GM15510 (cell line): ENCODE results near the gene CRYGA.

Source experiments
- POLR2A ChIP-seq: IDR thresholded peaks from 3 replicates; pipeline ENCODE4 v1.6.1; 2011; ENCODE audit warnings: borderline replicate concordance; ENCODE audit not compliant: insufficient read length; ENCODE audit errors: extremely low read depth

Gene CRYGA

GRCh38 chr2:208182835-208183234, 19.4 kb upstream of the CRYGA start:
- no peak for TF ChIP-seq POLR2A

GRCh38 chr2:208179028-208179609, 15.7 kb upstream of the CRYGA start:
- no peak for TF ChIP-seq POLR2A

- TF ChIP-seq POLR2A = no peak
Measured at GRCh38 chr2:208175840-208176153, 12.4 kb upstream of the CRYGA start.

DNA sequence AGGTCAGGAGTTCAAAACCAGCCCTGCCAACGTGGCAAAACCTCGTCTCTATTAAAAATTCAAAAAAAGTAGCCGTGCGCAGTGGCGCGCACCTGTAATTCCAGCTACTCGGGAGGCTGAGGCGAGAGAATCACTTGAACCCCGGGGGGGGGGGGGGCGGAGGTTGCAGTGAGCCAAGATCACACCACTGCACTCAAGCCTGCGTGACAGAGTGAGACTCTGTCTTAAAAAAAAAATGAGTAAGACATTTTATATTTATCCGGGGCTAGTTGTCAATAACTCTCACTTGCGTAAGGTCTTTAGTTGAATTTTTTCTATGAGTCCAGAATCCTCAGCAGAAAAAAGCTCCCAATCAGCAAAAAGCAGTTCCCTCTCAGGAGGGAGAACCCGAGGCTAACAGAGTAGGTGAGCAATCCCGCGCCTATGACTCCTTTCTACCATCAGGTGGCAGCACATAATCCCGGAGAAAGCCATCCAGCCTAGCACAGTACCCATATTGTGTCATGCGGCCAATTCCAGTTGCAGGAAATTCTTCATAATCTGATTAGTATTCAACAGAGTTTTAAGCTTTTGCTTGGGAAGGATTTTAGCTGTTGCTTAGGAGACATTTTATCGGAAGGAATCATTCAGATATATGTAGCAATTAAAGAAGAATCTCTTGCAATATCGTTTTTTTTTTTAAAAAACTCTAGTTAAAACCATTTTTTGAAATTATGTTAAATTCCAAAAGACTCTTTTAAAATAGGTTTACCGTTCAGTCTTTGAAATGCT, 11.9 kb upstream of the CRYGA start:
- no peak for TF ChIP-seq POLR2A

GRCh38 chr2:208174144-208174543, 10.8 kb upstream of the CRYGA start:
- no peak for TF ChIP-seq POLR2A

DNA sequence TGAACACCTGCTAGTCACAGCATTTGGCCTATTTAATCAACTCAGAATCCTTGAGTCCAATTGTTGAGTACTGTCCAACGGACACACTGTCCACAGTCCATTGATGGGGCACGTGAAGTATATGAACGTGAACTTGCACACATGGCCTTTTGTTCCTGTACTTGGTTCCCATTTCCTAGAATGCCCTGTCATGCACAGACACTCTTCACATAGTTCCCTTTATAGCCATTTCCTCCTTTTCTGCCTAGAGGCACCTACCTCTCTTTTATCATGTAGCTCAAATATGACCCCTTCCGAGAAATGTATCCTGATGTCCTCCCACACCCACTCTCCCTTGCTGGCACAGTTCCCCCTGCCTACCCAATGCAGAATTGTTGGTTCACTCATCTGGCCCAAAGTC, 8.7 kb upstream of the CRYGA start:
- TF ChIP-seq POLR2A = no peak

DNA sequence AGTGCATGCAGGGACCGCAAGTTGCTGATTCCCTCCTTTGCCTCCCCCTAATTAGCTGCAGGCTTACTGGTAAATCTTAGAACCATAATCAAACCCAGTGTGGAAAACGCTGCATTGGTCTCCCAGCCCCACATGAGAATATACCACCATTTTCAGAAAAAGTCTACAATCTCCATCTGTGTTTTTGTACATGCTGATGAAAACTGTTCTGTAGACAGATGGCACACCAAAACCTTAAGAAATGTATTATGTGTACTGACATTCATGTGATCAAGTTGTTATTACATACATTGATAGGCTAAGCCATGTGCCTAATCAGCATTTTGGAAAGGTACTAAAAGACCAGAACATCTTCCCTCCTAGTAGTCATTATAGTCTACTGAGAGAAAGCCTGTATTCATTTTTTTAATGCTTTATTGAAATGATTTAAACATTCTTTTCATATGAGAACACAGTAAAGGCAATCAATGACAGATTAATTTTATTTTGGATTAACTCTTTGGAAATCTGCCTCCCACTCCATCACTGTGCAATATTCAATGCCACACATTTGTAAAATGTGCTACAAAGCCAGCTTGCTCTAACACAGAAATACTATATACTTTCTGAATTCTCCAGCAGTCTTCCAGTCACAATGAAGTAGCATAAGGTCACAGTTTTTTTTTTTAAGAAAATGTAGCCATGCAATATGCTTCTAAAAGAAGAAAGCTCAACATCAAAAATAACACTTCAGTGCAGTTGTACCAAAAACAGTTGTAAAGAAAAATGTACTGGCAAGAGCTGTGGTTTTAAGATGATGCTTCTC, 1.8 kb upstream of the CRYGA start:
- no peak for TF ChIP-seq POLR2A

DNA sequence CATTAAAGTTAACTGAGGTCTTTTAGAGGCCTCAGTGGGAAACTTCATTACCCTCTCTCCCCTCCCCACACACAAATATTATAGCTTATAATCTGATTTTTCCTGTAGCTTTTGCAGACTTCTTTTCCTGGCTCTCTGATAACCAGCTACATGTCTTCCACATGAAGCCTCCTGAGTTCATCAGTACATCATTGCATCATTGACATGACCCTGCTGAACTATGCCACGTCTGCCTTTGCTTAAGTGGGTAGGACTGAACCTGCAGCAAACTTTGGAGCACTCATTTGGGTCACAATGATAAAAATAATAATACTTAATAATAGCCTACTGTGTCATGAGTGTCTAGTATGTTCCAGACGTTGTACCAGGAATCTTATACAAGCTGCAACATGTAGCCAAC, 7.0 kb downstream of the CRYGA start:
- no peak for TF ChIP-seq POLR2A

DNA sequence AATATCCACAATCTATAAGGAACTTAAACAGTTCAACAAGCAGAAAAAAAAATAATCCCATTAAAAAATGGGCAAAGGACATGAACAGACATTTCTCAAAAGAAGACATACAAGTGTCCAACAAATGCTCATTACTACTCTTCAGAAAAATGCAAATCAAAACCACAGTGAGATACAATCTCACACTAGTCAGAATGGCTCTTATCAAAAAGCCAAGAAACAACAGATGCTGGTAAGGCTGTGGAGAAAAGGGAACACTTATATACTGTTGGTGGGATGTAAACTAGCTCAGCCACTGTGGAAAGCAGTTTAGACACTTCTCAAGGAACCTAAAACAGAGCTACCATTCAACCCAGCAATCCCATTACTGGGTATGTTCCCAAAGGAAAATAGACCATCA, 10.2 kb downstream of the CRYGA start:
- no peak for TF ChIP-seq POLR2A

GRCh38 chr2:208150956-208151355, 12.4 kb downstream of the CRYGA start:
- TF ChIP-seq POLR2A = no peak

DNA sequence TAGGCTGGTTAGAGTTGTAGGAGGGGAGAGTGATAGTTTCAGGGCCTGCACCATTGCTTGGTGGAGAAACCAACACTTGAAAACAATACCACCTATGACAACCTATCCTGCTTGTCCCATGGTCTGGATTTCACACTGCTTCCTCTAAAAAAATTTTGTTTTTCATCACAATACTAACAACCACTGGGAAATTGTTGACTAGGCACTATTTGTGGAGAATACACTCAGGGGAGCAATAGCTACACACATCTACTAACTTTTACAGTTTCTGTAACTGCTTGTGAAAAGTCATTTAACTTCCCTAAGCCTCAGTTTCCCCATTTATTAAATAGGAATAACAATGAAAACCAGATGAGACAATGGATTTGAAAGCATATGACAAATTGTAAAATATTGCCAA, 13.3 kb downstream of the CRYGA start:
- no peak for TF ChIP-seq POLR2A

- no peak for TF ChIP-seq POLR2A
Measured at GRCh38 chr2:208148803-208149202, 14.6 kb downstream of the CRYGA start.

DNA sequence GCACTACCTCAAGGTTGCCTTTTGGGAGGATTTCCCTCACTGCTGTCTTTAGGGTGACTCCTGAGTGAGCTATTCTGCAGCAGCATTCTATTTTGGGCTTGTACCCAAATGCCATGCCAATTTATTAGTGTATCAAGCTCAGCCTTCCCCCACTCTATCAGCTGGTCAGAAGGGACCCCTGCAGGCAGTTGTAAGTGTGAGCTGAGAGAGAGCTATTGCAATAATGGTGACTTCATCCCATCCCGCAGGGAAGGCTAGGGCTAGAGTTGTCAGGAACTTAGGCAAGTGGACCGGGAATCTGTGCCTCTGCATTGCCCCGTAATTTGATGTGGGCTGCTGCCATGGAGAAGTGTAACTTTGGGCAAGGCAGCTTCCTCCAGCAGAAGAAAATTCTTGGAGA, 15.6 kb downstream of the CRYGA start:
- no peak for TF ChIP-seq POLR2A

GRCh38 chr2:208147008-208147407, 16.4 kb downstream of the CRYGA start:
- TF ChIP-seq POLR2A = no peak

GRCh38 chr2:208146006-208146405, 17.4 kb downstream of the CRYGA start, which contains the start of gene CRYGB:
Gene CRYGB (minus strand): TSS chr2:208146158. CDS start chr2:208146120, 38 bp downstream.
- no peak for TF ChIP-seq POLR2A
